ENCODE measurements around the gene FRRS1.

- TF ChIP-seq, protein P1, sequence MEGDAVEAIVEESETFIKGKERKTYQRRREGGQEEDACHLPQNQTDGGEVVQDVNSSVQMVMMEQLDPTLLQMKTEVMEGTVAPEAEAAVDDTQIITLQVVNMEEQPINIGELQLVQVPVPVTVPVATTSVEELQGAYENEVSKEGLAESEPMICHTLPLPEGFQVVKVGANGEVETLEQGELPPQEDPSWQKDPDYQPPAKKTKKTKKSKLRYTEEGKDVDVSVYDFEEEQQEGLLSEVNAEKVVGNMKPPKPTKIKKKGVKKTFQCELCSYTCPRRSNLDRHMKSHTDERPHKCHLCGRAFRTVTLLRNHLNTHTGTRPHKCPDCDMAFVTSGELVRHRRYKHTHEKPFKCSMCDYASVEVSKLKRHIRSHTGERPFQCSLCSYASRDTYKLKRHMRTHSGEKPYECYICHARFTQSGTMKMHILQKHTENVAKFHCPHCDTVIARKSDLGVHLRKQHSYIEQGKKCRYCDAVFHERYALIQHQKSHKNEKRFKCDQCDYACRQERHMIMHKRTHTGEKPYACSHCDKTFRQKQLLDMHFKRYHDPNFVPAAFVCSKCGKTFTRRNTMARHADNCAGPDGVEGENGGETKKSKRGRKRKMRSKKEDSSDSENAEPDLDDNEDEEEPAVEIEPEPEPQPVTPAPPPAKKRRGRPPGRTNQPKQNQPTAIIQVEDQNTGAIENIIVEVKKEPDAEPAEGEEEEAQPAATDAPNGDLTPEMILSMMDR (IDR thresholded peaks at IDR 0.05): no peak
- TF ChIP-seq POLR2A (IDR thresholded peaks at IDR 0.05): no peak
These were observed 9.7 kb upstream of the FRRS1 start for GRCh38 chr1:99776120-99776519.

All from Peyer's patch (tissue), 4 donors.